Heart left ventricle (tissue), 13 donors: Measurements from ENCODE around the gene CHMP3.

ENCODE experiments used
- CTCF ChIP-seq, 12 donors: fragments of 200-600 bp; sonication (generic) in 4 of 12; IDR thresholded peaks; one replicate each; pipeline versions ENCODE4 v1.5.0 to v1.8.0; 2018 to 2022; ENCODE audit warnings: antibody characterized with exemption in 12 of 12, mild to moderate bottlenecking in 5 of 12
- POLR2A ChIP-seq, 2 donors: fragments of 450-650 bp; IDR thresholded peaks; one replicate each; pipeline ENCODE4 v1.6.1; 2017; ENCODE audit warnings: antibody characterized with exemption in 2 of 2, mild to moderate bottlenecking in 2 of 2, moderate library complexity in 2 of 2
- donor health status: ischemic (EF 13 %, LVEDD 7.1; RV severe dilation, severe dysfunction).
- donor health status: DM: no; HTN: yes; CAD: no.
- donor health status: DM: no; HTN: no; CAD: no.
- donor health status: ischemic (EF 25% LVEDD 6.9; RV normal size, moderate dysfunction).
- donor health status: ischemic (EF 25% LVEDD 5.7; RV mildly dilated, moderate dysfunction).
- donor health status: ischemic (EF 35%, LVEDD 5.7; RV mildly dilated, moderate dysfunction).
- donor health status: nonischemic (EF 11% LVEDD 7.7; RV severe dilation, severe dysfunction).
- donor health status: DM: yes; HTN: yes; CAD: no.
- donor health status: PGD.
- donor health status: ischemic (EF 29% LVEDD 5.4; RV normal size, mild dysfunction).
- donor health status: nonischemic (EF 23%, LVEDD 6.1; RV moderate dilation, normal function).

- TF ChIP-seq CTCF (IDR thresholded peaks at IDR 0.05) (no peak), POLR2A (IDR thresholded peaks at IDR 0.05) (no peak)
Measured at GRCh38 chr2:86461042-86461743, 102.0 kb downstream of the CHMP3 start.
